GM18520 (cell line): Measurements from ENCODE around the gene CACNA1S.
A peak's percentile ranks its signal among the peaks of the same experiment; 100 is the strongest.

Experiments
- ATAC-seq: cut with Tn5 transposase; IDR thresholded peaks from one replicate; pipeline ENCODE4 v1.9.1; 2021; ENCODE audit not compliant: unreplicated experiment

The CACNA1S gene

GRCh38 chr1:201112173-201112731, at the start of gene CACNA1S:
Gene CACNA1S (minus strand): TSS chr1:201112426. CDS start chr1:201112339, 87 bp downstream.
- no peak for ATAC-seq

GRCh38 chr1:201157949-201158348, 45.7 kb upstream of the CACNA1S start:
- ATAC-seq: no peak

GRCh38 chr1:201156819-201157218, 44.6 kb upstream of the CACNA1S start:
- no peak for ATAC-seq

GRCh38 chr1:201156346-201156745, 44.1 kb upstream of the CACNA1S start:
- no peak for ATAC-seq

GRCh38 chr1:201155354-201155753, 43.1 kb upstream of the CACNA1S start:
- no peak for ATAC-seq

- ATAC-seq: peak; percentile 93
Measured at GRCh38 chr1:201154389-201155165, 42.4 kb upstream of the CACNA1S start, which contains the start of gene TMEM9. Gene TMEM9 (minus strand): TSS chr1:201154474. CDS start chr1:201153923, 551 bp downstream.

GRCh38 chr1:201153474-201154388, 41.5 kb upstream of the CACNA1S start:
- peak; percentile 20 for ATAC-seq

- ATAC-seq: no peak
Measured at GRCh38 chr1:201149400-201149799, 37.2 kb upstream of the CACNA1S start.

GRCh38 chr1:201147396-201148015, 35.3 kb upstream of the CACNA1S start:
- ATAC-seq: no peak

GRCh38 chr1:201146626-201147390, 34.6 kb upstream of the CACNA1S start:
- no peak for ATAC-seq

- no peak for ATAC-seq
Measured at GRCh38 chr1:201145816-201146215, 33.6 kb upstream of the CACNA1S start.

GRCh38 chr1:201145132-201145531, 32.9 kb upstream of the CACNA1S start:
- ATAC-seq: no peak

GRCh38 chr1:201144701-201145100, 32.5 kb upstream of the CACNA1S start:
- no peak for ATAC-seq

GRCh38 chr1:201143726-201144635, 31.8 kb upstream of the CACNA1S start:
- no peak for ATAC-seq

- no peak for ATAC-seq
Measured at GRCh38 chr1:201142849-201143725, 30.9 kb upstream of the CACNA1S start.

GRCh38 chr1:201142011-201142848, 30.0 kb upstream of the CACNA1S start:
- ATAC-seq: no peak

GRCh38 chr1:201141418-201141817, 29.2 kb upstream of the CACNA1S start:
- ATAC-seq: no peak

GRCh38 chr1:201140941-201141260, 28.7 kb upstream of the CACNA1S start:
- ATAC-seq: no peak
